C1 segment of cervical spinal cord (tissue), 14 donors: ENCODE results near the gene RRP9.

Experiments
- DNase-seq, 14 donors: peaks; one replicate each; lab custom pipeline; 2025; lab: John Stamatoyannopoulos, UW

Gene RRP9

DNA sequence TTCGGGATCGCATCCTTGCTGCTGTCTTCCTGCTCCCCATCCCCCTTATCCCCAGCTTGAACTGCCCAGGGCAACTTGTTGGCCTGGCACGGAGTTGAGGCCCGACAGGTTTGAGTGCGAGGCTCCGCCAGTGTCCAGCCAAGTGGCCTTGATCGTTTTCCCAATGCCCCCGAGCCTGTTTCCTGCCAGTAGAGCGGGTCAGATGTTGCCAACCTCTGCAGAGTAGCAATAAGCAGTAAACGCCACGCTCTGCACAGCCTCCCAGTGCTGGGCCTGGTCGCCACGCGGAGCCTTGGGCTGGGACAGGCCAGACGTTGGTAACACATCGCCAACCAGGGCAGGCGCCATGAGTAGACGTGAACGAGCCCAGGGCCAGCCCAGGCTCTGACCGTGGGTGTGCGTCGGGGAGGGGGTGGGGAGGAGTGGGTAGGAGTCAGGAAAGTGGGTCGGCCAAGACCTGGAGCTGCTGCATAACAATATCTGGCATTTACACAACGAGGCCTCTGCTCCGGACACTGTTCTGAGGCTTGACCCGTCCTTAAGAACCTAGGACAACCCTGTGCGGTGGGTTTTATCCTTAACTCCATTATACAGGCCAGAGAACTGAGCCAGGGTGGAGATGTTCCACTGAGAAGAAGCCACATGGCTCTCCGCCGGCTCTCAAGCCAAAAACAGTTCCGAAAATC, 32.7 kb upstream of the RRP9 start:
- DNase-seq = peak in 1 of 14 donors; percentile 77

DNA sequence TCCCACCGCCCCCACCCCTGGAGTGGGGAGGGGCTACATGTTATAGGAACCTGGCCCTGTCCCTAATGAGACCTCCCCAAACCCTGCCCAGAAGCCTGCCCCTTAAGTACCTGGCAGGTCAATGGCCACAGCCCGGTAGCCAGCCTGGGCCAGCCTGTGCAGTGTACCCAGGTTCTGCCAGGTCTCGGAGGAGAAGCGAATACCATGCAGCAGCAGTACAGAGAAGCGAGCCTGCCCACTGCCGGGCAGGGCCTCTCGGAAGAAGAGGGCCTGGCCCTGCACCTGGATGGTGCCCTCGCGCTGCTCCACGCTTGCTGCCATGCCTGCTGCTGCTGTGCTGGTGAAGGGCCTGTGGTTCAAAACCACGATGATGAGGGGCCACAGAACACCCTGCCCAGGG, 29.6 kb upstream of the RRP9 start:
- no peak for DNase-seq

- peak in 1 of 14 donors; percentile 74 for DNase-seq
These were observed 29.0 kb upstream of the RRP9 start for GRCh38 chr3:51970606-51971300.

DNA sequence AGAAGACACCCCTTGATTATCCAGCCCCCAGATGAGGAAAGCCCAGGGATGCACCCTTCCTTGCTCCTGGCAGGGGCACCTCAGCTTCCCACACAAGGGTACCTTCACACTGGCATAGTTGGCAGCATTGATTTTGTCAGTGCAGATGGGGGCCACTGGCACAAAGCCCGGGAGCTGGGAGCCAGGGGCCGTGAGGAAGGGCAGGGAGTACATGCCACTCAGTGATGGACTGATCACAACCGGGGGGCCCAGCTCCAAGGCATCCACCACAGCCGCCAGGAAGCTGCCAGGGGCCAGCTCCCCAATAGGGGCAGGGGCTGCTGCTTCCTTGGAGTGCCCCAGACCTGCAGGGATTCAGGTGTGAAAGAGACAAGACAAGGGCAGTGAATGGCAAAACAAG, 28.1 kb upstream of the RRP9 start:
- no peak for DNase-seq

GRCh38 chr3:51968883-51969678, 27.4 kb upstream of the RRP9 start:
- peak in 1 of 14 donors; percentile 30 for DNase-seq

GRCh38 chr3:51968170-51968775, 26.6 kb upstream of the RRP9 start:
- peak in 4 of 14 donors; percentile 11 to 80 (median 44) for DNase-seq

DNA sequence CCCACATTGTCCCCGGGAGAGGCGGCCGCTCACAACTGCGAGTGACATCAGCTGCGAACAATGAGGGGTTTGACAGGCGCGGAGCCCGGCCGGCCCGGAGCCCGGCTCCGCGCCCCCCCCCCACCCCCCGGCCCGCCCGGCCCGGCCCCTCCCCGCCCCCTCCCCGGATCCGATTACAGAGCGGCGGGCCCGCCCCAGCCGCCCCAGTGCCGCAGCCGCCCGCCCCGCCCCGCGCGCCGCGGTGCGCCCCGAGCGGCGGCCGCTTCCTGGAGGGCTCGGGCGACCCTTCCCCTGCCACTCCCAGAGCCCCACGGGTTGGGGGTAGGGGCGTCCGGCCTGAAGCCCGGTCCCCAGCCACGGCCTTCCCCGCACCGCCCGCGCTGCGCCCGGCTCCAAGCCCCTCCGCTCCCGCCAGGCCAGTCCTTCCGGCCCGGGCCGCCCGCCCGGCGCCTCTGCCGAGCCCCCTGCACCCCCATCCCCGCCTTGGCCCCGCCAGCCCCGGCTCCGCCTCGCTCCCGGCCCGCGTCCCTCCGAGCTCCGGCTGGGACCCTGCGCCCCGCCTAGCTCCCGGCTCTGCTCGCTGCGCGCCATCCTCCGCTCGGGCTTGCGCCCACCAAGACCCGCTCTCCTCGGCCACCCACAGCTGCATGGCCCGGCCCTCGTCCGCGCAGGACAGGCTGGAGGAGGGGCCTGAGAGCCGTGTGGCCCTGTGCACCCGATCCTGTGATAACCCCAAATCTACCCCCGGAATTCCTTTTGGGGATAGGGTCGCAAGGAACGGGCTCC, 25.9 kb upstream of the RRP9 start, which contains the start of gene PCBP4:
Gene PCBP4, minus strand, starts transcription at position 71 of the 786 bp plus-strand sequence. CDS start 6,214 bp downstream, outside the sequence.
- DNase-seq = peak in 11 of 14 donors; percentile 43 to 87 (median 77)

- peak in 4 of 14 donors; percentile 57 to 66 (median 62) for DNase-seq
These were observed 25.2 kb upstream of the RRP9 start for GRCh38 chr3:51966922-51967383.

DNA sequence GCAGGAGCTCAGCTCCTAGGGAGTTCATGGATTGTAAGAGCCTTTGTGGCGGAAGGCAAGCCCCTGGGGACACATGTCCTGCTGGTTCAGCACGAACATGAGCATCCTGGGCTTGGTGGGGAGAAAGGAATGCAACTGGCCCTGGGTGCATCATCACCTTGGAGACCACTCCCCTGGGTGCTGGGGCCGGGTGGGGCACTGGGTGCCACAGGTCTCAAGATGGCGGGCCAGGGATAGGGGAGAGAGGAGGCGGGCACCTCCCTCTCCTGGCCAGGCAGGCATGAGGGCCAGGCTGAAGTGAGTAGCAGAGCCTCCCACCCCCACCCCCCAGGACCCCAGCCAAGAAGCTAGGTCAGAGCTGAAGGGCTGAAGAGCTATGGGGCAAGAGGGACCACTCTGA, 24.8 kb upstream of the RRP9 start:
- DNase-seq = peak in 5 of 14 donors; percentile 65 to 75 (median 67)

DNA sequence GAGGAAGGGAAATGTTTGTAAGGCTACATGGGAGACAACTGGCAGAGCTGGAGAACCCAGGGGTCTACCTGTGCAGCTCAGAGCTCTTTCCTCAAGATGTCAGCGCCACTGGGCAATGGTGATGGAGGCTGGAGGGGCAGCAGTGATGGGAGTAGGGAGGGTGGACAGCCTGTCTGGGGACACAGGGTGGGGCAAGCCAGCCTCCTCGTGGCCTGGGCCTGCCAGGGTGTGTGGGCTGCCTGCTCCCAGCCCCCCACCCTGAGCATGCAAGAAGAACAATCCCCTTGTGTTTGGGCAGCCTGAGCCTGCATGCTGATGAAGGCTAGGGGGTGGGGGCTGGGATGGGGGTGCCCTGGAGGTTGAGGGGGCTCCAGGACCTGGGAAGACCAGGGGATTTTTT, 24.3 kb upstream of the RRP9 start:
- DNase-seq = peak in 11 of 14 donors; percentile 52 to 84 (median 67)

- no peak for DNase-seq
These were observed 22.8 kb upstream of the RRP9 start for GRCh38 chr3:51964521-51964920.

- peak in 6 of 14 donors; percentile 15 to 71 (median 26) for DNase-seq
These were observed 22.3 kb upstream of the RRP9 start for GRCh38 chr3:51963951-51964451.

- peak in 2 of 14 donors; percentile 35 to 36 for DNase-seq
These were observed 21.3 kb upstream of the RRP9 start for GRCh38 chr3:51962854-51963530.

DNA sequence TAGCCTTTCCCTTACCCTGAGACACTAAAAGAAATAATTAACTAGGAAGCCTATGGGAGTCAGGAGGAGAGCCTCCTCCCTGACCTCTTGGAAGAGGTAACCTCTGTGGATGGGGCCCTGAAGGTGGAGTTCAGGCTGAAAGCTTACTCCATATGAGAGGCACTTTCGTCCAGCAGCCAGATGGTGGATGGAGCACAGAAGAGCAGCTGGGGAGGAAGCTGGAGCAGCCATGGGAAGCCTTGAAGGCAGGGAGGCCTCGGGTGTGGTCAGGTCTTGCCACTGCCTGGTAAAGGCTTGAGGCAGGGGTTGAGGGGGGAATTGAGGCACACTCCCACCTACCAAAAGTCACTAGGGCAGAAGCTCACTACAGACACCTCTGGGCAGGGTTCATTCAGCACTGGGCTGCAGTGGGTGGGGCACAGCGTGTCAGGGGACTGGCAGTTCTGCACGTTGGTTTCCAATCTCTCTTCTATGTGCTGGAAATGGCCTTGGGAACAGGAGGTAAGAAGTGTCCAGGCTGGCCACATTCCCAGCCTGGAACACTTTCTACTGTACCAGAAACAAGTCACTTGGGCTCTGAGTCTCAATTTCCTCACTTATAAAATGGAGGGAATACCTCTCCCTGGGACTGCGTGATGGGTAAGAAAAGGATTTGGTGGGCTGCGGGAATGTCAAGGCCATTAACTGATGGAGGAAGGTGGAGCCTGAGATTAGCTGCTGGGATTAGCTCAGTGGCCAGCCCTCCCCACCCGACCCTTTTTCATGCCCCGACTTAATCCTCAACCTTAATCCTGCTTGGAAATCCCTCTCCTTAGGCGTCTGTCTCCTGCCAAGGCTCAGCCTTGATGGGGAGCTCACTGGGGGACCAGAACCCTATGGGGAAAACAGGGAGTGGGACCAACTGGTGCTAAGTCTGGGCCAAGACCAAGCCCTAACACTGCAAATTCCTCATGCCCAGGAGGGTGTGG, 20.2 kb upstream of the RRP9 start:
- DNase-seq = peak in 1 of 14 donors; percentile 38

DNA sequence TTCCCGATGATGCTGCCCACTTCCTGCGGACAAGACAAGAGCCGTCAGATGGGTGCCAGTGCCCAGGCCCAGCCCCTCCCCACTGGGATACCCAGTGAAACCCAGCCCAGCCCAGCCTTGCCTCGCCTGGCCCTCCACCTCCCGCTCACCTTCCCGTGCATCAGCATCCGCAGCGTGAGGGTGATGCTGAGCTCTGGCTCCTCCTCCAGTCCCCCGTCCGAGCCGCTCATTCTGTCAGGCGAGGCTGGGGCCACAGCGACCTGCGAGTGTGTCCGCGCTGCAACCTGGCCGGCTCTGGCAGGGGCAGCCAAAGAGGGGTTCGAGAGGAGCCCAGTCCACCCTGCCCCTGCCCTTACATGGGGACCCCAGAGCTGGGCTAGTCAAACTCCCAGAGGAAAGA, 19.3 kb upstream of the RRP9 start:
- no peak for DNase-seq

- DNase-seq = no peak
These were observed 18.7 kb upstream of the RRP9 start for GRCh38 chr3:51960386-51960785.

GRCh38 chr3:51959651-51960050, 17.9 kb upstream of the RRP9 start:
- no peak for DNase-seq

GRCh38 chr3:51958603-51959521, 17.2 kb upstream of the RRP9 start:
- no peak for DNase-seq
